GM10847 (cell line): ENCODE results near the gene CEACAM18.

Source experiments
- POLR2A ChIP-seq: IDR thresholded peaks from 2 replicates; pipeline ENCODE4 v1.6.1; 2011; ENCODE audit not compliant: insufficient read length; ENCODE audit errors: extremely low read depth

Gene CEACAM18

GRCh38 chr19:51508059-51508733 is 29.9 kb downstream of the CEACAM18 start:
- no peak for TF ChIP-seq POLR2A

DNA sequence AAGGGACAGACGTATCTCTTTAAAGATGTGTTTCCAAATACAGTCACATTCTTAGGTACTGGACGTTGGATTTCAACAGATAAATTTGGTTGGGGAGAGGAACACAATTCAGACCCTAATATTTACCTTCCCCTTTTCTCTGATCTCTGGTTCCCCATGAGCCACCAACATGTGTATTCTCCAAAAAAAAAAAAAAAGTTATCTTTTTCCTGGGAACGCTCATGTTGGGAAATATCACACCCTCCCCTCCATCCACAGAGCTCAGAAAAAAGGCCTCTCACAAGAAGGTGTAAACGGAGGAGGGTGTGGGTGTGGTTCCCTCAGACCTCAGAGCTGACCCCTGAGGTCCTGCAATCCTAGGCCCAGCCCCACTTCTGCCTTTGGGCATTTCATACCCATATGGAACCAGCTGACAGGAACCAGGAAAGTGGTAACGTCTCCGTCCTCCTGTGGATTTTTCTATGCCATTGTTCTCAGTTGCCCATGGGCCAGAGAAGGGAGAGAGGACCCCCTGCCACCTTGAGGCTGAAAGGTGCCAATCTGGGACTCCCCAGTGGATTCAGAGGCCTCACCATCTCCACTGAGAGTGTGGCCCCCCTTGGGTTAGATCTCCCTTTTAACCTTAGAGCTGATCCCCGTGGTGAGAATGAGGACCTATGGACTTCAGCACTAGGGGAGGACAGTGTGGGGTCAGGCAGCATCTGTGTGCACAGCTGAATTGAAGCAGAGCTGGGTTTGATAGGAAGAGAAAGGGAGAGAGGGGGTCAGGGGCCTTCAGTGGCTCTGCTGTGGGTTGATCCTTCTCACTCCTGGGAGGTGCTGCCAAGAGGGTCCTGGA is 31.7 kb downstream of the CEACAM18 start:
- TF ChIP-seq POLR2A: no peak

GRCh38 chr19:51511353-51511752 is 33.0 kb downstream of the CEACAM18 start:
- TF ChIP-seq POLR2A: no peak

DNA sequence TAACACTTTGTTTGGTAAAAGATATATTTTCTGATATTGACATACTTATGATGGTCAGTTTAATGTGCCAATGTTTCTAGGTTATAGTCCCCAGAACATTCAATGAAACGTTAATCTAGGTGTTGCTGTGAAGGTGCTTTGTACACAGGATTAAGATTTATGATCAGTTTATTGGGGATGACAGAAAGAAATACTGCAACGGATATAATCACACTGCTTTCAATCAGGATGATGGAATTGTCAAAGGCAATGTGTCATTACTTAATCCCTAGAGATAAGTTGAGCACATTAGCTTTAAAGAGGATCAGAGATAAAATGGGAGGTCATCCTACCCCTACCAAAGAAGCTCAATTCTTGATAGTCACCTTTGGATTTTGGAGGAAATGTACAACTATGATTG is 35.6 kb downstream of the CEACAM18 start:
- TF ChIP-seq POLR2A: no peak

- no peak for TF ChIP-seq POLR2A
Measured at GRCh38 chr19:51514866-51515481, 36.6 kb downstream of the CEACAM18 start.

DNA sequence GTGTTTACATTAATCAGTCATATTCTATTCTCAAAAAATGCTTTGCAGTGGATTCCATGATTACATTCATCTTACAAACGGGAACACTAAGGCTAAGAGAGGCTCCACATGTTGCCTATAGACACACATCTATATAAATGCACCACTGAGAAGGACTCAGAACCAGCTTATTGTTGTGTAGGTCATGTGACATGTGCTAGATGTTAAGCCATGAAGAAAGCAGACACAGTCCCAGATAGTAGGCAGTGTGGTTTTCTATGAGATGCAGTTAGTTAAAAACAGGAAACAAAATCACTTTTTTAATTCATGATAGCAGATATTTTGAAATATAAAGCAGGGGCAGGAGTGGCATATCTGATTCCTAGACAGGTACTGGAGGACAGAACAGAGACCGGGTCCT is 42.4 kb downstream of the CEACAM18 start:
- no peak for TF ChIP-seq POLR2A

DNA sequence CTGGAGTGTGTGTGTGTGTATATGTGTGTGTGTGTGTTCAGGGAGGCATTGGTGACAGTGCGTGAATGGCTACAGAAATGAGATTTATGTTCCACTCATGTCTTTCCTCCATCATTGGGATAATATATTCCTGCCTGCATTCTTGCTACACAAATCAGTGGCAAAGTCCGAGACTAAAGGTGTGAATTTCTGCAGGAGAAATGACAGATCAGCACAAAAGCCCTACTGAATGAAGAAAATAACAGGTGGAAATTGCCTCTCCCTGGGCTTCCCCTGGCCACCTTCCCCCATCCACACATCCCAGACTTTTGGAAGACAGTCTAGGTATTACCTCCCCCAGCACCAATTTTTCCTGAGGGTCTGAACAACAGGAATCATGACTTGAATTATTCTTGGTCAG is 43.0 kb downstream of the CEACAM18 start:
- TF ChIP-seq POLR2A: no peak

DNA sequence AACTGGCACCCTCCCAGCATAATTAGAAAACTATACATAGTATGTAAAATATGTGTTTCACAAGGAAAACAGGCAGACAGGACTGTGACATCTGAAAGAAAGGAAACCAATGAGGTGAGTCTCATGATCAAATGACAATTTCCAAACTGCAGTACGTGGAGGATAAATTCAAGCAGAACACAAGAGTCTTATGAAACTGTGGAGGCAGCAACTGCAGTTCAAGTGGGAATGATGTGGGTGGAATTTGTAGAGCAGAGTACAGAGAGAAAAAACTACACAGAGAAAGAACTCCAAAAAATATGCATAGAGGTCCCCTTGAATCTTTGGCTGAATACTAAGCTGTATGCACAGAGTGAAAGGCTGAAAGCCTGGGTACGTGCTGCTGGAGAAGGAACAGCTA is 43.4 kb downstream of the CEACAM18 start:
- no peak for TF ChIP-seq POLR2A

GRCh38 chr19:51524666-51525264 is 46.4 kb downstream of the CEACAM18 start:
- TF ChIP-seq POLR2A: no peak

DNA sequence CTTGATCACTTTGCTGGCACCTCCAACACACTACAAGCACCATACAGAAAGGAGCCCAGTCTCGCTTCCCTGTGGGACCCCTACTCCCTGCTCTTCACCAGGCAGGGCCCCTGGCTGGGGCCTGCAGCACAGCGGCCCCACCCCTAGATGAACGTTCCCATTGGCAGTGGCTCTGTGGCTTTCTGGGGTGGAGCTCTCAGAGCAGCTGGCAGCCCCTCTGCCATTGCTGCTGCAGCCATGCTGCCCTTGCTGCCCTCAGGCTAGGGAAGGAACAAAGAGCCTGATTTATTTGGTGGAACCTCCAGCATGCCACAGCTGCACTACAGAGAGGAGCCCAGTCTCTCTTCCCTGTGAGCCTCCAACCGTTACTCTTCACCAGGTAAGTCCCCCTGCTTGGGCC is 47.3 kb downstream of the CEACAM18 start:
- no peak for TF ChIP-seq POLR2A

DNA sequence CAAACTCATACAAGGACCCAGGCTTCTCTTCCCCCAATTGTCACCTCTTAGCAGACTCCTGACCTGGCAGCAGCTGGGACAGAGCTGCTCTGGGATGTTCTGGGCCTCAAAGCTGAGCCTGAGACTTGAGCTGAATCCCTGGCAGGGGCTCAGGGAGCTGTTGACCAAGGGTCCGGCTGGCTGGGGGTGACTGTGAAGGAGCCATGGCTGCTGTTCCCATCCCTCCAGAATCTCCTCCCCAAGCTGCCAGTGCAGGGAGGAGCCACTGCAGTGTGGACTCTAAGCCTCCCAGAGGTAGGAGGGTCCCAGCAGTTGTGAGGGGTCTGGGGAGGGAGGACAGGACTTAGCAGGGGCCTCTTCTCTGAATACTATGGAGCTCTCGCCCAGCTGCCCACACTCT is 51.0 kb downstream of the CEACAM18 start:
- no peak for TF ChIP-seq POLR2A

DNA sequence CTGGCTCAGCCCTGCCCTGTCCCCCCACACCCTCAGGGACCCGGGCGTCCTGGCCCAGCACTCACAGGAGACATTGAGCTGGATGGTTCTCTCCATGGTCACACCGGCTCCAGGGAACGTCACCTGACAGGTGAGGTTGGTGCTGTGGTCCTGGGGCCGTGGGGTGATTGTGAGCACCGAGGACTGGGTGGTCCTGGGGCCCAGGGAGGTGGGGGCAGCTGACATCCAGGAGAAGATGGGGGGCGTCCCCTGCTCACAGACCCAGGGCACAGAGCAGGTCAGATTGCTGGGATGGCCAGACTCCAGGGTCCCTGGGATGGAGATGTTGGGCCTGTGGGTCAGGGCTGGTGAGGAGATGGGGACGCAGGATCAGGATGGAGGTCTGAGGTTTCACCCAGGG is 52.3 kb downstream of the CEACAM18 start:
- no peak for TF ChIP-seq POLR2A

DNA sequence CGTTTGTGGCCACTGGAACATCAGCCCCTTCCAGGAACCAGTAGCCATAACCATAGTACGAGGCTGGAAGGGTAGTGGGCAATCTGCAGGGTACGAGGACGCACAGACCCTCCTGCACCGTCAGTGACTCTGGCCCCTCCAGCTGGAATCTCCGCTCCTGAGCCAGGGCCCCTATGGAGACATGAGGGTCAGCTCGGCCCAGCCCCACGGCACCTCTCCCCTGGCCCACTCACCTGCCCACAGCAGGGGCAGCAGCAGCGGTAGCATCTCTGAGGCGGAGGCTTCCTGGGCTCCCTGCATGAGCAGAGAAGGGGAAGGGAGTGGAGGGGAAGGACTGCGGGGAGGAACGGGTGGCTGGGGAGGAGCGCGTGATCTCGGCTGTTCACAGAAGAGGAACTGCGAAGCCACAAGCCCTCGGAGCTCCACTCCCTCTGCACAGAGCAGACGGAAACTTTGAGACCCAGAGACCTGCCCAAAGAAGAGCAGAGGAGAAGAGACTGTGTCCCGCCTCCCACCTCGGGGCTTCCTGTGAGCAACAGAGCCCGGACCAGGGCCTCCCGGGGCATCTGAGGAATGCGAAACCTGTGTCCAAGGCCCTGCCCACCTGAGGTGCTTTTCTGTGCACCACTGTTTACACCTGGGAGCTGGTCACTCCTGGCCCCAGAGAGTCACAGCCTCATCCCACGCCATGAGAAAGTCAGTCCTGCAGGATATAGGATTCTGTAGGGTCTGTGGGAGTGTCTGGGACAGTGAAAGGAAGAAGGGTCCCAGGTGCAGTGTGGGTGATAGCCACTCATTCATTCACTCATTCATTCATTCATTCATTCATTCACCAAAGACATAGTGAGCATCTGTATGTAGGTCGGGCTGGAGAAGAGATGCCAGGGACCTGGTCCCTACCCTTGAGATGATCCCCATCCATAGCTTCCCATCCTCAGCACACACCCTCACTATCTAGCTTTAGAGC is 53.3 kb downstream of the CEACAM18 start, which contains the start of gene SIGLEC6:
Gene SIGLEC6 (minus strand): TSS at position 322 of the 967 bp plus-strand sequence. CDS start 22 bp downstream, at position 300.
- TF ChIP-seq POLR2A: no peak

- no peak for TF ChIP-seq POLR2A
Measured at GRCh38 chr19:51535535-51535934, 57.2 kb downstream of the CEACAM18 start.
